ENCODE results near the gene DIO3. TPM values are rescaled to one million over a fixed set of nuclear protein-coding genes. Genes with fewer than 3 reads are reported as not detected.

The DIO3 gene
- total RNA-seq, 1 experiment from 2014 or later, result 0.26 TPM

DNA sequence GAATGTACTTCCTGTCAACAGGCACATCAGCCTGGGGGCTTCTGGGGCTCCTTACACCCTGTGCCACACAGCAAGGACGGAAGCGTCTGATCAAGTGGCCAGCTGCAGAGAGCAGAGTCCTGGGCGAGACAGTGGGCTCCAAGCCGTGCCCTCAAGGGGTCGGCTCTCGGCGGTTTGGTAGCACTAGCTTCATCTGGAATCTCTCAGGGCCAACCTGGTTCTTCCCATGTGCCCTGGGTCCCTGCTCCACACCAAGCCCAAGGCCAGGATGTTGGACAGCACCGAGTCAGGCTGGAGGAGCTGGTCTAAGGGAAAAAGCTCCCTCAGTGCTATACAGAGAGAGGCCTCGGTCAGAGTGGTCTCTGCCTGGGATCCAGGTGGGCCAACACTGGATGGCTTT, 20.5 kb downstream of the DIO3 start:
- BruUV-seq (replicated peaks), result no TSS peak
- POLR2A ChIA-PET (ENCODE audit: unreplicated experiment), result no interaction called here
- H3K9me2 ChIP-seq (ENCODE audit: insufficient read depth), result no peaks in the 10 kb centered on the region

DNA sequence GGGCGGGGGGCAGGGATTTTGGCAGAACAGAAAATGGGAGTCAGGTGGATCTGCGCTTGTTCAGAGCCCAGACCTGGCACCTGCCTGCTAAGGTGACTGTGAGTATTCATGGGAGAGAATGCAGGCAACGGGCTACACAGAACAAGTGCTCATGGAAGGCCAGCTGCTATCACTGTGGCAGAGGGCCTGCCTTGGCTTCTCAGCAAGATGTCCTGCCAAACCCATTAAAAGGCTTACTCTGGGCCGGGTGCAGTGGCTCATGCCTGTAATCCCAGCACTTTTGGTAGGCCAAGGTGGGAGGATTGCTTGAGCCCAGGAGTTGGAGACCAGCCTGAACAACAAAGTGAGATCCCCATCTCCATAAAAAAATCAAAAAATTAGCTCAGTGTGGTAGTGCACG, 21.0 kb downstream of the DIO3 start:
- Histone ChIP-seq H3K27me3 (ENCODE audit: insufficient read depth, low read depth) (peaks cover 40% of the 10 kb centered on the region), H3K4me1 (replicated peaks; ENCODE audit: insufficient read depth) (no peaks in the 10 kb centered on the region), H2AFZ (no peak overlapping the region), H3K4me3 (no peak overlapping the region), H4K20me1 (ENCODE audit: insufficient read depth) (no peaks in the 10 kb centered on the region), H3K27ac (no peak overlapping the region), H3K9me2 (ENCODE audit: insufficient read depth) (no peaks in the 10 kb centered on the region), H3K9me3 (ENCODE audit: insufficient read depth, low read depth) (no peaks in the 10 kb centered on the region), H3K4me2 (no peak overlapping the region), H3F3A (ENCODE audit: insufficient read depth, low read depth) (no peaks in the 10 kb centered on the region), H3K36me3 (ENCODE audit: low read depth) (no peaks in the 10 kb centered on the region), H3K79me2 (ENCODE audit: low read depth) (no peaks in the 10 kb centered on the region)
- DNase-seq, result no peak
- intact Hi-C loops (cut with micrococcal nuclease; ENCODE audit: unreplicated experiment), result no loop called here
- POLR2A ChIA-PET (ENCODE audit: unreplicated experiment), result no interaction called here
- no TSS peak for BruUV-seq (replicated peaks)
- no peak for TF ChIP-seq EZH2 (IDR thresholded peaks at IDR 0.05; ENCODE audit: low read depth)
- TF ChIP-seq, protein P1, sequence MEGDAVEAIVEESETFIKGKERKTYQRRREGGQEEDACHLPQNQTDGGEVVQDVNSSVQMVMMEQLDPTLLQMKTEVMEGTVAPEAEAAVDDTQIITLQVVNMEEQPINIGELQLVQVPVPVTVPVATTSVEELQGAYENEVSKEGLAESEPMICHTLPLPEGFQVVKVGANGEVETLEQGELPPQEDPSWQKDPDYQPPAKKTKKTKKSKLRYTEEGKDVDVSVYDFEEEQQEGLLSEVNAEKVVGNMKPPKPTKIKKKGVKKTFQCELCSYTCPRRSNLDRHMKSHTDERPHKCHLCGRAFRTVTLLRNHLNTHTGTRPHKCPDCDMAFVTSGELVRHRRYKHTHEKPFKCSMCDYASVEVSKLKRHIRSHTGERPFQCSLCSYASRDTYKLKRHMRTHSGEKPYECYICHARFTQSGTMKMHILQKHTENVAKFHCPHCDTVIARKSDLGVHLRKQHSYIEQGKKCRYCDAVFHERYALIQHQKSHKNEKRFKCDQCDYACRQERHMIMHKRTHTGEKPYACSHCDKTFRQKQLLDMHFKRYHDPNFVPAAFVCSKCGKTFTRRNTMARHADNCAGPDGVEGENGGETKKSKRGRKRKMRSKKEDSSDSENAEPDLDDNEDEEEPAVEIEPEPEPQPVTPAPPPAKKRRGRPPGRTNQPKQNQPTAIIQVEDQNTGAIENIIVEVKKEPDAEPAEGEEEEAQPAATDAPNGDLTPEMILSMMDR (conservative IDR thresholded peaks at IDR 0.05), result no peak
- CTCF ChIA-PET, result no interaction called here

More for the DNA sequence above, 20.5 kb downstream of the DIO3 start:
- Histone ChIP-seq H3K79me2 (ENCODE audit: low read depth) (no peaks in the 10 kb centered on the region), H3K4me3 (no peak overlapping the region), H4K20me1 (ENCODE audit: insufficient read depth) (no peaks in the 10 kb centered on the region), H3K36me3 (ENCODE audit: low read depth) (no peaks in the 10 kb centered on the region), H2AFZ (no peak overlapping the region), H3K27me3 (ENCODE audit: insufficient read depth, low read depth) (peaks cover 40% of the 10 kb centered on the region), H3K4me2 (no peak overlapping the region), H3K4me1 (replicated peaks; ENCODE audit: insufficient read depth) (no peaks in the 10 kb centered on the region), H3K9me3 (ENCODE audit: insufficient read depth, low read depth) (no peaks in the 10 kb centered on the region), H3K27ac (no peak overlapping the region), H3F3A (ENCODE audit: insufficient read depth, low read depth) (no peaks in the 10 kb centered on the region)
- intact Hi-C loops (cut with micrococcal nuclease; ENCODE audit: unreplicated experiment), result no loop called here
- CTCF ChIA-PET, result no interaction called here
- TF ChIP-seq, protein P1 (conservative IDR thresholded peaks at IDR 0.05), result no peak
- TF ChIP-seq EZH2 (IDR thresholded peaks at IDR 0.05; ENCODE audit: low read depth), result no peak
- DNase-seq, result no peak

DNA sequence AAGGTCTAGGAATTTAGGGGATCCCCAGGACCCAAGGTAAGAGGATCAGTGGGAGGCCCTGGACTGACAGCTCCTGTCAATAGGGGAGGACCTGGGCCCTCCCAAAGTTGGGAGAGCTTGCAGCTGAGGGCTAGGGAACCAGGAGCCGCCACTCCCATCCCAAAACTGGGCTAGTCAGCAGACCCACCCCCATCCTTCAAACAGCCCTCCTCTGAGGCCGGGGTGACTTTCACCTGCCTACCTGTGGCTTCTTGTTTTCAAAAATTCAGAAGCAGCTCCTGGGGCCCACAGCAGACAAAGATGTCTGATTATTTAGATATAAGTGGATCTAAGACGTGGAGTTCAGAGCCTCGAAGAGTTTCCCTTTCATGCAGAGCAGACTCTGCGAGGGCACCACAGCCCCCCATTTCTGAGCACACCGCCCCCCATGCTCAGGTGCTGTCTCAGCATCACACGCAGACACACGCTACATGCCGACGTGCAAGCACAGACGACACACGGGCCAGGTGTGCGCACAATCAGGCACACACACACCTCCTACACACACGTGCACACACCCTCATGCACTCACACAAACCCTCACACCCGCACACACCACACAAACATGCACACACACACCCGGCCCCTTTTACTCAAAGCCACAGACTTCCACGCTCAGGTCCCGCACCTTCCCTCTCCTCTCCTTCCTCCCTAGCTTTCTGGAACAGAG, 21.9 kb downstream of the DIO3 start:
- H3K9me3 ChIP-seq (ENCODE audit: insufficient read depth, low read depth), result no peaks in the 10 kb centered on the region
- TF ChIP-seq EZH2 (IDR thresholded peaks at IDR 0.05; ENCODE audit: low read depth), result no peak
- TF ChIP-seq, protein P1 (conservative IDR thresholded peaks at IDR 0.05), result no peak
- H3K9me2 ChIP-seq (ENCODE audit: insufficient read depth), result no peaks in the 10 kb centered on the region
- no peaks in the 10 kb centered on the region for H3K79me2 ChIP-seq (ENCODE audit: low read depth)
- DNase-seq, result no peak
- intact Hi-C loops (cut with micrococcal nuclease; ENCODE audit: unreplicated experiment), result no loop called here
- no peak overlapping the region for H3K4me2 ChIP-seq
- H3K4me1 ChIP-seq (replicated peaks; ENCODE audit: insufficient read depth), result no peaks in the 10 kb centered on the region
- H4K20me1 ChIP-seq (ENCODE audit: insufficient read depth), result no peaks in the 10 kb centered on the region
- POLR2A ChIA-PET (ENCODE audit: unreplicated experiment), result no interaction called here
- H3K27ac ChIP-seq, result no peak overlapping the region
- peaks cover 40% of the 10 kb centered on the region for H3K27me3 ChIP-seq (ENCODE audit: insufficient read depth, low read depth)
- no peaks in the 10 kb centered on the region for H3F3A ChIP-seq (ENCODE audit: insufficient read depth, low read depth)
- no TSS peak for BruUV-seq (replicated peaks)
- H2AFZ ChIP-seq, result no peak overlapping the region
- no peak overlapping the region for H3K4me3 ChIP-seq
- CTCF ChIA-PET, result no interaction called here
- H3K36me3 ChIP-seq (ENCODE audit: low read depth), result no peaks in the 10 kb centered on the region
